Measurements from ENCODE around the gene PPP2R2C.

DNA sequence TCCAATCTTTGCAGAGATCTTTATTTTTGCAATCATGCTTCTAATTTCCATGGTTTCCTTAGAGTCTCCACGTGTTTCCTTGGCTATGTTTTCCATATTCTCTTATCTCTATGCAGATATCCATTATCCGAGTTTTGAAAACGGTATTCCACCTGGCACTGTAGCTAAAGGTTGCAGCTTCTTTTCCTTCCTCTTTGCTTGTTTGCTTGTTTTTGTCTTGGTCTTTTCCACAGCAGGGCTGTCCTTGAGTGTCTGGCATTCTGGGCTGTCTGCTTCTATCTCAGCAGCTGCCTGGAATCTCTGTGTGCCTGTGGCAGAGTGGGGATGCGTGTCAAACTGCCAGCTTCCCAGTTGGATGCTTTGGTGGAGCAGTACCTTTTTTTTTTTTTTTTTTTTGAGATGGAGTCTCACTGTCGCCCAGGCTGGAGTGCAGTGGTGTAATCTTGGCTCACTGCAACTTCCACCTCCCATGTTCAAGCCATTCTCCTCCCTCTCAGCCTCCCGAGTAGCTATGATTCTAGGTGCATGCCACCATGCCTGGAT, 155.9 kb downstream of the PPP2R2C start:
- TF ChIP-seq EZH2 (IDR thresholded peaks at IDR 0.05; ENCODE audit: borderline replicate concordance, insufficient read depth, low read length, poor library complexity, severe bottlenecking) (no peak), RAD21 (conservative IDR thresholded peaks at IDR 0.05) (no peak), POLR2AphosphoS5 (IDR thresholded peaks at IDR 0.05) (no peak), EP300 (conservative IDR thresholded peaks at IDR 0.05; ENCODE audit: poor library complexity, severe bottlenecking) (no peak), SMC3 (conservative IDR thresholded peaks at IDR 0.05; ENCODE audit: poor library complexity) (no peak), REST (IDR thresholded peaks at IDR 0.05; ENCODE audit: borderline replicate concordance) (no peak), TAF1 (IDR thresholded peaks at IDR 0.05; ENCODE audit: low read depth) (no peak)
- TF ChIP-seq, protein P1, sequence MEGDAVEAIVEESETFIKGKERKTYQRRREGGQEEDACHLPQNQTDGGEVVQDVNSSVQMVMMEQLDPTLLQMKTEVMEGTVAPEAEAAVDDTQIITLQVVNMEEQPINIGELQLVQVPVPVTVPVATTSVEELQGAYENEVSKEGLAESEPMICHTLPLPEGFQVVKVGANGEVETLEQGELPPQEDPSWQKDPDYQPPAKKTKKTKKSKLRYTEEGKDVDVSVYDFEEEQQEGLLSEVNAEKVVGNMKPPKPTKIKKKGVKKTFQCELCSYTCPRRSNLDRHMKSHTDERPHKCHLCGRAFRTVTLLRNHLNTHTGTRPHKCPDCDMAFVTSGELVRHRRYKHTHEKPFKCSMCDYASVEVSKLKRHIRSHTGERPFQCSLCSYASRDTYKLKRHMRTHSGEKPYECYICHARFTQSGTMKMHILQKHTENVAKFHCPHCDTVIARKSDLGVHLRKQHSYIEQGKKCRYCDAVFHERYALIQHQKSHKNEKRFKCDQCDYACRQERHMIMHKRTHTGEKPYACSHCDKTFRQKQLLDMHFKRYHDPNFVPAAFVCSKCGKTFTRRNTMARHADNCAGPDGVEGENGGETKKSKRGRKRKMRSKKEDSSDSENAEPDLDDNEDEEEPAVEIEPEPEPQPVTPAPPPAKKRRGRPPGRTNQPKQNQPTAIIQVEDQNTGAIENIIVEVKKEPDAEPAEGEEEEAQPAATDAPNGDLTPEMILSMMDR (IDR thresholded peaks at IDR 0.05; ENCODE audit: poor library complexity, severe bottlenecking) = no peak
